WTC11 (cell line): Measurements from ENCODE around the gene EVI2A.

Source experiments
- CTCF ChIP-seq: fragments of 200-600 bp; IDR thresholded peaks from 2 replicates; pipeline ENCODE4 v1.8.0; 2022; ENCODE audit warnings: antibody characterized with exemption
- ETV6 ChIP-seq: sonication (generic); formaldehyde crosslinking; IDR thresholded peaks from 2 replicates; pipeline ENCODE4 v1.8.1; 2022; ENCODE audit warnings: mild to moderate bottlenecking, missing genetic modification reagents
- HMGXB4 ChIP-seq: sonication (generic); formaldehyde crosslinking; IDR thresholded peaks from 2 replicates; pipeline ENCODE4 v1.8.1; 2023; ENCODE audit warnings: mild to moderate bottlenecking, moderate library complexity, missing genetic modification reagents
- MAX ChIP-seq: sonication (generic); formaldehyde crosslinking; IDR thresholded peaks from 2 replicates; pipeline ENCODE4 v1.8.0; 2022; ENCODE audit warnings: mild to moderate bottlenecking, missing genetic modification reagents
- RELA ChIP-seq: sonication (generic); formaldehyde crosslinking; IDR thresholded peaks from 2 replicates; pipeline ENCODE4 v1.8.1; 2022; ENCODE audit warnings: missing genetic modification reagents, mild to moderate bottlenecking, borderline replicate concordance
- TCF7 ChIP-seq: sonication (generic); formaldehyde crosslinking; IDR thresholded peaks from 2 replicates; pipeline ENCODE4 v1.8.0; 2022; ENCODE audit warnings: mild to moderate bottlenecking, low read depth, missing genetic modification reagents, moderate library complexity
- USF2 ChIP-seq: sonication (generic); formaldehyde crosslinking; IDR thresholded peaks from 2 replicates; pipeline ENCODE4 v1.8.1; 2023; ENCODE audit warnings: mild to moderate bottlenecking, missing genetic modification reagents, moderate library complexity
- ZNF425 ChIP-seq: fragments of 250-450 bp; sonication (Bioruptor Pico); conservative IDR thresholded peaks from 2 replicates; pipeline ENCODE4 v1.9.0; 2021; ENCODE audit warnings: mild to moderate bottlenecking
- ZNF512 ChIP-seq: sonication (generic); formaldehyde crosslinking; IDR thresholded peaks from 2 replicates; pipeline ENCODE4 v1.8.1; 2022; ENCODE audit warnings: missing genetic modification reagents, borderline replicate concordance

GRCh38 chr17:31369266-31369665 lies 47.8 kb upstream of the EVI2A start:
- TF ChIP-seq ZNF512 (CRISPR knock-in tag) (no peak), CTCF (no peak), TCF7 (no peak), HMGXB4 (CRISPR knock-in tag) (no peak), RELA (CRISPR knock-in tag) (no peak), MAX (CRISPR knock-in tag) (no peak), ETV6 (no peak), USF2 (no peak), ZNF425 (CRISPR knock-in tag) (no peak)
